OCI-LY7 (cell line): ENCODE measurements around the gene ZSWIM3. TPM values are rescaled to one million over a fixed set of nuclear protein-coding genes. Genes with fewer than 3 reads are reported as not detected.

Experiments
- BruUV-seq: library from RNA; stranded (reverse); fragments of 400-500 nt; replicated peaks from 2 replicates; lab custom pipeline; 2021; lab: Mats Ljungman, UMichigan
- CTCF ChIA-PET: fragments of 300-600 bp; sonication (Branson Sonifier 250); formaldehyde crosslinking; loops from one replicate; lab custom pipeline; 2022; ENCODE audit warnings: antibody characterized with exemption; ENCODE audit not compliant: unreplicated experiment; lab: Charles Lee
- POLR2A ChIA-PET: fragments of 300-600 bp; sonication (Branson Sonifier 250); formaldehyde crosslinking; loops from one replicate; lab custom pipeline; 2022; ENCODE audit warnings: antibody characterized with exemption; lab: Charles Lee
- DNase-seq: peaks from one replicate; pipeline ENCODE4 v3.0.0-alpha.2; 2015; ENCODE audit warnings: low spot score
- H2AFZ ChIP-seq: fragments of 200-600 bp; sonication (generic), shearing (Covaris generic); 2 replicates; pipeline ENCODE4 v1.6.1; 2014; ENCODE audit warnings: mild to moderate bottlenecking, antibody characterized with exemption, low read length, moderate library complexity
- H3K27ac ChIP-seq: fragments of 200-600 bp; sonication (generic); 2 replicates; pipeline ENCODE4 v1.5.1; 2014; ENCODE audit warnings: mixed run types, low read depth, mild to moderate bottlenecking, moderate library complexity, low read length, inconsistent platforms; ENCODE audit not compliant: poor library complexity, severe bottlenecking
- H3K36me3 ChIP-seq: fragments of 200-600 bp; sonication (generic); 2 replicates; pipeline ENCODE4 v1.6.1; 2014; ENCODE audit warnings: mild to moderate bottlenecking, antibody characterized with exemption, low read length, moderate library complexity, mixed read lengths; ENCODE audit not compliant: insufficient read depth
- H3K4me1 ChIP-seq: fragments of 200-600 bp; sonication (generic); 2 replicates; pipeline ENCODE4 v1.5.1; 2014; ENCODE audit warnings: mild to moderate bottlenecking, low read length; ENCODE audit not compliant: insufficient read depth, poor library complexity, severe bottlenecking
- H3K4me2 ChIP-seq: fragments of 200-600 bp; sonication (generic); 2 replicates; pipeline ENCODE4 v1.6.1; 2014; ENCODE audit warnings: mild to moderate bottlenecking, low read length
- H3K4me3 ChIP-seq: fragments of 200-600 bp; sonication (generic); 2 replicates; pipeline ENCODE4 v1.5.1; 2014; ENCODE audit warnings: mild to moderate bottlenecking, low read depth, low read length; ENCODE audit not compliant: poor library complexity, severe bottlenecking
- H3K79me2 ChIP-seq: fragments of 200-600 bp; sonication (generic); 2 replicates; pipeline ENCODE4 v1.6.1; 2016; ENCODE audit warnings: low read depth, mild to moderate bottlenecking, low read length, moderate library complexity, mixed read lengths; ENCODE audit not compliant: insufficient read depth
- H3K9me2 ChIP-seq: fragments of 200-600 bp; sonication (generic); 2 replicates; pipeline ENCODE4 v1.6.1; 2016; ENCODE audit warnings: mild to moderate bottlenecking, low read length, mixed read lengths; ENCODE audit not compliant: insufficient read depth
- H3K9me3 ChIP-seq: fragments of 200-600 bp; sonication (generic); 2 replicates; pipeline ENCODE4 v1.6.1; 2014; ENCODE audit warnings: mild to moderate bottlenecking, mixed run types, low read length, mixed read lengths
- H4K20me1 ChIP-seq: fragments of 200-600 bp; sonication (generic); 2 replicates; pipeline ENCODE4 v1.6.1; 2014; ENCODE audit warnings: mild to moderate bottlenecking, antibody characterized with exemption, low read length, moderate library complexity, mixed read lengths; ENCODE audit not compliant: insufficient read depth
- EZH2phosphoT487 ChIP-seq: fragments of 200-600 bp; sonication (generic); IDR thresholded peaks from 2 replicates; pipeline ENCODE4 v1.6.1; 2018; ENCODE audit warnings: low read depth, borderline replicate concordance, mild to moderate bottlenecking, mixed run types, antibody characterized with exemption, low read length, moderate library complexity, mixed read lengths
- intact Hi-C: fragments of 100-400 bp; cut with micrococcal nuclease; formaldehyde crosslinking; loops from one replicate; pipeline ENCODE4 v1.10.0; 2022; ENCODE audit not compliant: unreplicated experiment
- total RNA-seq, 2 experiments: library from RNA; depleted of rRNA in 1 of 2; stranded (reverse); fragments of >200 nt in 1 of 2; shearing (Covaris generic) in 1 of 2; gene quantifications; 2 replicates each; pipeline ENCODE4 v1.2.3, GENCODE V29; 2014 to 2022
- TF ChIP-seq, protein P1 (sequence below): fragments of 200-600 bp; sonication (generic); conservative IDR thresholded peaks from 2 replicates; pipeline ENCODE4 v1.5.1; 2014; ENCODE audit warnings: mild to moderate bottlenecking, antibody characterized with exemption, low read length, moderate library complexity, mixed read lengths

The ZSWIM3 gene
- total RNA-seq, 2 experiments from 2014 or later: 5.7 to 6.0 TPM

DNA sequence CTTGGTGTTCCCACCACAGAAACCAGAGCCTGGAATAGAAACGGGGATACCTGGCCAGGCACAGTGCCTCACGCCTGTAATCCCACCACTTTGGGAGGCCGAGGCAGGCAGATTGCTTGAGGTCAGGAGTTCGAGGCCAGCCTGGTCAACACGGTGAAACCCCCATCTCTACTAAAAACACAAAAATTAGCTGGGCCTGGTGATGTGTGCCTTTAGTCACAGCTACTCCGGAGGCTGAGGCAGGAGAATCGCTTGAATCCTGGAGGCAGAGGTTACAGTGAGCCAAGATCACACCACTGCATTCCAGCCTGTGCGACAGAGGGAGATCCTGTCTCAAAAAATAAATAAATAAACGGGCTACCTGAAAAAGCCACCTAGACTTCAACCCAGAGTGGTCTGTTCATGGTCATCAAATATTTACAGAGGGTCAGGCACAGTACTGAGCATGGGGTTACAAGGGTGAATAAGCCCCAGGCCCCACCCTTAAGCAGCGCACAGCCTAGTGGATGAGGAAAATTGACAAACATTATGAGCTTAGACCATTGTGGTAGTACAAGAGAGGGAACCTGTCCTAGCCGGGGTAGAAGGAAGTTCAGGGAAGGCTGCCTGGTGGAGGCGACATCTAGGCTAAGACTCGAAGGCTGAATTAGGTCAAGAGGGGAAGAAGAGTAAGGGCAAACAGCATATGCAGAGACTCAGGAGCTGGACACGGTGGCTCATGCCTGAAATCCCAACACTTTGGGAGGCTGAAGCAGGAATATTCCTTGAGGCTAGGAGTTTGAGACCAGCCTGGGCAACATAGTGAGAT, 69.9 kb downstream of the ZSWIM3 start:
- Histone ChIP-seq H3K9me3 (no peaks in the 10 kb centered on the region), H3K27ac (no peak overlapping the region), H3K9me2 (no peaks in the 10 kb centered on the region), H2AFZ (no peak overlapping the region), H3K4me3 (no peak overlapping the region), H3K4me2 (no peak overlapping the region), H3K36me3 (no peaks in the 10 kb centered on the region), H3K79me2 (no peaks in the 10 kb centered on the region), H4K20me1 (no peaks in the 10 kb centered on the region), H3K4me1 (no peaks in the 10 kb centered on the region)
- ChIA-PET CTCF (no interaction called here), POLR2A (interaction anchor here (0.9 to 1.4 kb wide), 2 partner anchors 9 to 26 kb away, joined by 3 to 5 read pairs; no protein-coding TSS in a partner anchor)
- no TSS peak for BruUV-seq
- no peak for DNase-seq
- intact Hi-C loops: no loop called here
- TF ChIP-seq, protein P1, sequence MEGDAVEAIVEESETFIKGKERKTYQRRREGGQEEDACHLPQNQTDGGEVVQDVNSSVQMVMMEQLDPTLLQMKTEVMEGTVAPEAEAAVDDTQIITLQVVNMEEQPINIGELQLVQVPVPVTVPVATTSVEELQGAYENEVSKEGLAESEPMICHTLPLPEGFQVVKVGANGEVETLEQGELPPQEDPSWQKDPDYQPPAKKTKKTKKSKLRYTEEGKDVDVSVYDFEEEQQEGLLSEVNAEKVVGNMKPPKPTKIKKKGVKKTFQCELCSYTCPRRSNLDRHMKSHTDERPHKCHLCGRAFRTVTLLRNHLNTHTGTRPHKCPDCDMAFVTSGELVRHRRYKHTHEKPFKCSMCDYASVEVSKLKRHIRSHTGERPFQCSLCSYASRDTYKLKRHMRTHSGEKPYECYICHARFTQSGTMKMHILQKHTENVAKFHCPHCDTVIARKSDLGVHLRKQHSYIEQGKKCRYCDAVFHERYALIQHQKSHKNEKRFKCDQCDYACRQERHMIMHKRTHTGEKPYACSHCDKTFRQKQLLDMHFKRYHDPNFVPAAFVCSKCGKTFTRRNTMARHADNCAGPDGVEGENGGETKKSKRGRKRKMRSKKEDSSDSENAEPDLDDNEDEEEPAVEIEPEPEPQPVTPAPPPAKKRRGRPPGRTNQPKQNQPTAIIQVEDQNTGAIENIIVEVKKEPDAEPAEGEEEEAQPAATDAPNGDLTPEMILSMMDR: no peak
- no peak for TF ChIP-seq EZH2phosphoT487

Other genes with a start within 250 kb of the ZSWIM3 start
- not detected in 2 replicates for gene WFDC10A, start 227.9 kb upstream of the ZSWIM3 start, total RNA-seq (2014; rRNA removed; shearing (Covaris generic))
- not detected in 2 replicates for gene WFDC10A, start 227.9 kb upstream of the ZSWIM3 start, total RNA-seq (2022)
- gene WFDC9, start 226.3 kb upstream of the ZSWIM3 start, total RNA-seq (2014; rRNA removed; shearing (Covaris generic)): not detected in 2 replicates
- gene WFDC9, start 226.3 kb upstream of the ZSWIM3 start, total RNA-seq (2022): not detected in 2 replicates
- not detected in 2 replicates for gene WFDC11, start 187.4 kb upstream of the ZSWIM3 start, total RNA-seq (2014; rRNA removed; shearing (Covaris generic))
- gene WFDC11, start 187.4 kb upstream of the ZSWIM3 start, total RNA-seq (2022): not detected in 2 replicates
- not detected in 2 replicates for gene WFDC13, start 155.6 kb upstream of the ZSWIM3 start, total RNA-seq (2014; rRNA removed; shearing (Covaris generic))
- not detected in 2 replicates for gene WFDC13, start 155.6 kb upstream of the ZSWIM3 start, total RNA-seq (2022)
- gene WFDC10B, start 152.6 kb upstream of the ZSWIM3 start, total RNA-seq (2014; rRNA removed; shearing (Covaris generic)): not detected in 2 replicates
- not detected in 2 replicates for gene WFDC10B, start 152.6 kb upstream of the ZSWIM3 start, total RNA-seq (2022)
- gene SPINT4, start 135.3 kb upstream of the ZSWIM3 start, total RNA-seq (2014; rRNA removed; shearing (Covaris generic)): not detected in 2 replicates
- gene SPINT4, start 135.3 kb upstream of the ZSWIM3 start, total RNA-seq (2022): not detected in 2 replicates
- not detected in 2 replicates for gene WFDC3, start 65.7 kb upstream of the ZSWIM3 start, total RNA-seq (2014; rRNA removed; shearing (Covaris generic))
- gene WFDC3, start 65.7 kb upstream of the ZSWIM3 start, total RNA-seq (2022): not detected in 2 replicates
- gene DNTTIP1, start 65.7 kb upstream of the ZSWIM3 start, total RNA-seq (2014; rRNA removed; shearing (Covaris generic)): 25.8 and 30.5 TPM in 2 replicates
- gene DNTTIP1, start 65.7 kb upstream of the ZSWIM3 start, total RNA-seq (2022): 38.7 and 38.8 TPM in 2 replicates
- gene UBE2C, start 45.0 kb upstream of the ZSWIM3 start, total RNA-seq (2014; rRNA removed; shearing (Covaris generic)): 225 and 269 TPM in 2 replicates
- gene UBE2C, start 45.0 kb upstream of the ZSWIM3 start, total RNA-seq (2022): 222 and 255 TPM in 2 replicates
- not detected in 2 replicates for gene TNNC2, start 30.3 kb upstream of the ZSWIM3 start, total RNA-seq (2014; rRNA removed; shearing (Covaris generic))
- gene TNNC2, start 30.3 kb upstream of the ZSWIM3 start, total RNA-seq (2022): not detected in 2 replicates
- gene SNX21, start 23.8 kb upstream of the ZSWIM3 start, total RNA-seq (2014; rRNA removed; shearing (Covaris generic)): 0.49 and 0.79 TPM in 2 replicates
- gene SNX21, start 23.8 kb upstream of the ZSWIM3 start, total RNA-seq (2022): 0.49 and 1.1 TPM in 2 replicates
- 37.1 and 44.6 TPM in 2 replicates for gene ACOT8, start 222 bp upstream of the ZSWIM3 start, total RNA-seq (2014; rRNA removed; shearing (Covaris generic))
- gene ACOT8, start 222 bp upstream of the ZSWIM3 start, total RNA-seq (2022): 28.0 and 28.2 TPM in 2 replicates
- 10.9 and 19.2 TPM in 2 replicates for gene ZSWIM1, start 23.6 kb downstream of the ZSWIM3 start, total RNA-seq (2014; rRNA removed; shearing (Covaris generic))
- gene ZSWIM1, start 23.6 kb downstream of the ZSWIM3 start, total RNA-seq (2022): 12.7 and 13.9 TPM in 2 replicates
- 5.8 and 6.1 TPM in 2 replicates for gene SPATA25, start 30.0 kb downstream of the ZSWIM3 start, total RNA-seq (2014; rRNA removed; shearing (Covaris generic))
- 5.8 and 5.9 TPM in 2 replicates for gene SPATA25, start 30.0 kb downstream of the ZSWIM3 start, total RNA-seq (2022)
- 6.0 and 10.7 TPM in 2 replicates for gene NEURL2, start 33.6 kb downstream of the ZSWIM3 start, total RNA-seq (2014; rRNA removed; shearing (Covaris generic))
- 6.2 and 9.9 TPM in 2 replicates for gene NEURL2, start 33.6 kb downstream of the ZSWIM3 start, total RNA-seq (2022)
- 27.1 and 33.1 TPM in 2 replicates for gene CTSA, start 33.7 kb downstream of the ZSWIM3 start, total RNA-seq (2014; rRNA removed; shearing (Covaris generic))
- 36.4 and 36.7 TPM in 2 replicates for gene CTSA, start 33.7 kb downstream of the ZSWIM3 start, total RNA-seq (2022)
- gene PLTP, start 54.5 kb downstream of the ZSWIM3 start, total RNA-seq (2014; rRNA removed; shearing (Covaris generic)): 14.3 and 17.1 TPM in 2 replicates
- gene PLTP, start 54.5 kb downstream of the ZSWIM3 start, total RNA-seq (2022): 12.7 and 15.8 TPM in 2 replicates
- gene PCIF1, start 77.1 kb downstream of the ZSWIM3 start, total RNA-seq (2014; rRNA removed; shearing (Covaris generic)): 16.7 and 21.2 TPM in 2 replicates
- gene PCIF1, start 77.1 kb downstream of the ZSWIM3 start, total RNA-seq (2022): 40.6 and 50.3 TPM in 2 replicates
- gene ZNF335, start 114.6 kb downstream of the ZSWIM3 start, total RNA-seq (2014; rRNA removed; shearing (Covaris generic)): 15.0 and 21.0 TPM in 2 replicates
- gene ZNF335, start 114.6 kb downstream of the ZSWIM3 start, total RNA-seq (2022): 28.4 and 30.5 TPM in 2 replicates
- not detected in 2 replicates for gene MMP9, start 151.3 kb downstream of the ZSWIM3 start, total RNA-seq (2014; rRNA removed; shearing (Covaris generic))
- gene MMP9, start 151.3 kb downstream of the ZSWIM3 start, total RNA-seq (2022): not detected in 2 replicates
- gene SLC12A5, start 171.6 kb downstream of the ZSWIM3 start, total RNA-seq (2014; rRNA removed; shearing (Covaris generic)): 0.18 and 3.8 TPM in 2 replicates
- gene SLC12A5, start 171.6 kb downstream of the ZSWIM3 start, total RNA-seq (2022): 10.3 and 11.0 TPM in 2 replicates
- 21.8 and 23.4 TPM in 2 replicates for gene NCOA5, start 232.3 kb downstream of the ZSWIM3 start, total RNA-seq (2014; rRNA removed; shearing (Covaris generic))
- gene NCOA5, start 232.3 kb downstream of the ZSWIM3 start, total RNA-seq (2022): 29.1 and 33.7 TPM in 2 replicates